ENCODE data around the gene ACTMAP.

DNA sequence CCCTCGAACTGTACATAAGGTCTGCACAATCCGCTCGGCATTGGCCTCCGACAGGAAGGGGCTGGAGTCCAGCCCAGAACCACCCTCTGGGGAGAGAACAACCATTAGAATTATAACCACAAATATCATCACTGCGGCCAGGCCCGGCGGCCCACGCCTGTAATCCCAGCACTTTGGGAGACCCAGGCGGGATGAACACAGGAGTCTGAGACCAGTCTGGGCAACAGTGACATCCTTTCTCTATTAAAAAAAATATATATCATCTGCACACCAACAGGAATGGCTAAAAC lies 45.0 kb downstream of the ACTMAP start:
- no peak for TF ChIP-seq CTCF (IDR thresholded peaks at IDR 0.05 in 4 of 5, conservative IDR thresholded peaks at IDR 0.05 in 1 of 5)
- no peak for TF ChIP-seq POLR2A (IDR thresholded peaks at IDR 0.05)

Measured in gastrocnemius medialis (tissue), 4 donors.